HG03469 (cell line): Measurements from ENCODE around the gene ASAP3.

Source experiments
- ATAC-seq: cut with Tn5 transposase; IDR thresholded peaks from one replicate; pipeline ENCODE4 v1.9.1; 2021; ENCODE audit warnings: mild to moderate bottlenecking, moderate library complexity, moderate number of reproducible peaks; ENCODE audit not compliant: unreplicated experiment

ASAP3 gene

GRCh38 chr1:23478896-23479665 is 4.9 kb downstream of the ASAP3 start:
- ATAC-seq: no peak

DNA sequence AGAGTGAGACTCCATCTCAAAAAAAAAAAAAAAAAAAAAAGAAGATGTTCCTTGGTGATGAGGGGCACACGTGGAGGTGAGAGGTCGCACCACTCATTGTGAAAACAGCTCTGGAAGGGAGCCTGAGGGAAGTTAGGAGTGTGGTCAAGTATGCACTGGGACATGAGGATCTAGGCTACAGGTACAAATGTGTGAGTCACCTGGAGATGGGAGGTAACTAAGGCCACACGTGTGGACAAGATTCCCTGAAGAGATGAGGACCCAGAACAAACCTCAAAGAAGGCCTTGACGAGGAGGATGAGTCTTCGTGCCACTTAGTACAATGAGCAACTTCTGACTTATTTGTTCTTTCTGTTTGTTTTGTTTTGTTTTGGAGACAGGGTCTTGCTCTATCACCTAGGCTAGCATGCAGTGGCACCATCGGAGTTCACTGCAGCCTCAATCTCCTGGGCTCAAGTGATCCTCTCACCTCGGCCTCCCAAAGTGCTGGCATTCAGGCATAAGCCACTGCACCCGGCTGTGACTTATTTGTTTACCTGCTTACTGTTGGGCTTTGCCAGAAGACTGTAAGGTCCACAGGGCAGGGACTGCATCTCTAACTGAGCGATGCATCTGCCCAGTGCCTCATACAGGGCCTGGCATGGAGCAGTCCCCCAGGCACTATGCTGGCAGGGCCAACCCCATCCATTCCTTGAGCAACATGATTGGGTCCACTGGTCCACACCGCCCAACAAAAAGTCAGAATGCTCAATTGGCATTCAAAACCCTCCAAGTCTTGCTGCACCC is 6.4 kb downstream of the ASAP3 start:
- no peak for ATAC-seq

GRCh38 chr1:23475641-23476040 is 8.3 kb downstream of the ASAP3 start:
- ATAC-seq: no peak

DNA sequence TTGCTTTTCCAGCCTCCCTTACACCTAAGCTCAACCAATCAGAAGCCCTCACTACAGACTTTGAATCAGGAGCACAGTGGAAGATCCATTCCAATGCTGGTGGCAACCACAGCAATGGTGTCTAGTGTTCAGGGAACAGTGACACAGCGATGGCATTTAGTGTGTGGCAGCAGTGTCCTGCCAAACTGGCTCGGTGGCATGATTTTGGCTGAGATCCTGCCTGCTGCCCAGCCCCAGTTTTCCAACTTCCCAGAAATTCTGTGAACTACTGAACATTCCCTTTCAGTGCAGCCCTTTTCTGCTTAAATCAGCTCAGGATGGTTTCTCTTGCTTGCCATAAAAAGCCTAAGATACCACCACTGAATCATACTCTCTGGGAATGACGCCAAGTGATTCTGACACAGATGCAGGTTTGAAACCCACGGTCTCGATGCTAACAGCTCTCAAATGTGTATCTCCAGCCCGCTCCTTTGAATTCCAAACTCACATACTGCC is 8.8 kb downstream of the ASAP3 start:
- ATAC-seq: no peak

DNA sequence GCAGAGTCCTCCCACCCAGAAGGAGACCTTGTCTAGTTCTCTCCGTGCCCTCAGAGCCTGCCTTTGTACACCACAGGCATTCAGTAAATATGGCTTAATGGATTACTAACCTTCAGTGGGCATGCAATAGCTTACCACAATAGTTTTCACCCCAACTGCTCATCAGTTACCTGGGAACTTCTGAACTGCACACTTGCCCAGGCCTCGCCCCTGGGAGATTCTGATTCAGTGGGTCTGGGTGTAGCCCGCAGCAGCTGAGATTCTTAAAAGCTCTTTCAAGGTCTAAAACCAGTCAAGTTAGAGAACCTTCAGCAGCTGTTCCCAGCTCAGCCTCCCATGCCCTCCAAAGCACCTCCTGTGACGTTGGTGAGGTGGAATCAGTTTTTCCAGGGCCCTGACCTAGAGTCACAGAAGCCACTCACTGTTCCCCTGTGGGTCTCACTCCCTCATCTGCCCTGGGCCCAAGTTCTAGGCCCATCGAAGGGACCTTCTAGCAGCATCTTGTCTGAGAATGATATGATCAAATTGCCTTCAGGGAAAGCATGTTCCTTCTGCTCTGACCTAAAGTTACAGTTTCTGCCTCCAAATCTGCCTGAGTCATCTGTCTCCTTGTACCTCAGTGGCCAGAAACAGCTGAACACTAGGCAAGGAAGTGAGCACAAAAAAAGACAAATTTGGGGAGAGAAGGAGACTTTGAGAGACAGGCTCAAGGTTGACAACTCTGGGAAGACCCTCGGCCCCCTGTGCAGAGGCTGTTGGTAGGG is 10.8 kb downstream of the ASAP3 start:
- no peak for ATAC-seq

DNA sequence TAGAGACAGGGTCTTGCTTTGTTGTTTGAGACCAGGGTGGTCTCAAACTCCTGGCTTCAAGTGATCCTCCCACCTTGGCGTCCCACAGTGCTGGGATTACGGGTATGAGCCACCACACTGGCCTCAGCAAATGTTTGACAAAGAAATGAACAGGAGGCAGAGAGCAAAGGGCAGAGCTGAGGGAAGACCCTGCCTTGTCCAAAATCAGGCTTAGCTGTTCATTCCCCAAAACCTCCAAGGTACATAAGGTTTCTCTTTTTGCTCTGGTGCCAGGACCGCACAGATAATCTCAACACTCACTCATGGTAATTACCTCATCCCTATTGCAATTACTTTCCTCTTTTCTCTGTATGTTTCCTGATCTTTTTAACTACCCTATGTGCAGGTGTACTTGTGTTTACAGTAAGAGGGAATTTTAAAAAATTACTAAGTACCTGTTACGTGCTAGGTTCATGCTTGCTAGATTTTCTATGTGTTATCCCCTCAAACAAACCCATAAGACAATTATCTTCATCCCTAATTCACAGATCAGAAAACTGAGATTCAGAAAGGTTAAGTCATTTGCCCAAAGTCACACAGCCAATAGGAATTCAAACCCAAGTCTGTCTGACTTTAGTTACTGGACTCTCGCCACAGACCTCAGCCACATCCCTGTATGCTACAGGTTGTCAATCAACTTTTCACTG is 11.5 kb downstream of the ASAP3 start:
- no peak for ATAC-seq

DNA sequence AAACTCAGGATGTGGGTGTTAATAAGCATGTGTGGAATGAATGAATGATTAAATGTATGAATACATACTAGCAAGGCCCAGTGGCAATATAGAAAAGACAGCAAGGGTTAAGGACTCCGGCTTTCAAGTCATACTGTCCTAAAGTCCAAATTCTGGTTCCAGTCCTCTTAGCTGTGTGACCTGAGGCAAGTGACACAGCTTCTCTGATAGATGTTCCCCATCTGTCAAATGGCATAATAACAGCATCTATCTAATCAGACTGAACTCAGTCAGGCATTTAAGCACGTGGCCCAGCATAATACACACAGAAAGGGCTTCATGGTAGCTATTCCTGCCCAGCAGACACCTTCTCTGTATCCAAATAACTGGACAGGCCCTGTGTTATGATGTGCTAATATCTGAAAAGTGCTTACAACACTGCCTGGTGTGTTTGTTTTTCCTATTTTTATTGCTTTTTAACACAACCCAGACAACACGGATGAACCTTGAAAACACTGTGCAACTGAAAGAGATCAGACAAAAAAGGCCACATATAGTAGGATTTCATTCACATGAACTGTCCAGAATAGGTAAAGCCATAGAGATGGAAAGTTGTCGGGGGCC is 12.4 kb downstream of the ASAP3 start:
- no peak for ATAC-seq

DNA sequence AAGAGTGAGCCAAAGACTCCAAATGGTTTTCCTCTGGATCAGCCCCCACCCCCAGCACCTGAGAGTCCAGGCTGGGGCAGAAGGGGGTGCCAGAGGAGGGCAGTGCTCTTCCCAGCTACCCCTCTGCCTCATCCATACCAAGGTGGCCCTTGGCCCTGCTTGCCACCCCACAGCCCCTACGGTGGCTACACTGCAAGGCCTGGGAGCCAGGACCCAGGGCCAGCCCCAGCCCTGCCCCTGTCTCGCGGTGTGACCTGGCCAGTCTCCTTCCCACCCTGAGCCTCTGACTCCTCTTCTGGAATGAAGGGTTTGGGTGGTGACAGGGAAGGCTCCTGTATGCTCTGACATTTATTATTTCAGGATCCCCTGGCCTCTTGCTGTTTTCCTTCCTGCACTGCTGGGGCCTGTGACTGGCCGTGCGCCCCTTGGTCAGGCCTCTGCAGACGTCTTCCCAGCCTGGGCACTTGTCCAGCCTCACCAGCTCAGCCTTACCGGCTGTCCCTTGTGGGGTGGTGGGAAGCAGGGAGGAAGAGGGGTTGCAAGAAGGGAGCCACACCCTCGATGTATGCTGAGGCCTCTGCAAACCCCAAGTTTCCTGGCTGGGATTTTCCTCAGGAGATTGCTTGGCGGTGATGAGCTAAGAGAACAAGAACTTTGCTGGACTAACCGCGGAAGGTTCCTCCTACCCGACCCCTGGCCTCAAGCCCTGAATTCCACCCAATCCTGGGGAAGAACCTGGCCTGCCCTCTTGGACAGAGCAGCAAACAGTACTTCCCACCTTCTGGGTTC is 13.5 kb downstream of the ASAP3 start:
- no peak for ATAC-seq

DNA sequence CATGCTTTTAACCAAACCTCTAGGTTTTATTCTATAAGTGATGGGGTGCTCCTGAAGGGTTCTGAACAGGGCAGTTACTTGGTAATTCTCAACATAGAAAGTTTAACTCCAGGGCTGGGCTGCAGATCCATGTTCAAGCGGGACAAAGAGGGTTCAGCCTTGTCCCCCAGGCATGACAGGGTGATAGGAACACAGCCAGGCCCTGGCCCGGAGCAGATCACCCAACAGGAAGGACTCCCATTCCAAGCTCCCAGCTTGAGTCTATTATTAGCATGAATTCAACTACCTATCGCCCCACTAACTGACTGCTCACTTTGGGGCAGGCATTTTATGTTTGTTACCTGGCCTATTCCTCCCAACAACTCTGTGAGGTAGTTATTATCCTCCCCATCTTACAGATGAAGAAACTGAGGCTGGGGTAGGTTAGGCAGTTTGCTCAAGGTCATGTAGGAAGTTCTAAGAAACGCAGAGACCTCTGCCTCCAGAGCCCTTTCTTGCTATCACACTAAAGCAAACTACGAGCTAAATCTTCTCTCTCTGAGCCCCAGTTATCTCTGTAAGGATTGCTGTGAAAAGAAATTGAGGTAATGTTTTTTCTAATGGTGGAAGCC is 14.5 kb downstream of the ASAP3 start:
- ATAC-seq: no peak

DNA sequence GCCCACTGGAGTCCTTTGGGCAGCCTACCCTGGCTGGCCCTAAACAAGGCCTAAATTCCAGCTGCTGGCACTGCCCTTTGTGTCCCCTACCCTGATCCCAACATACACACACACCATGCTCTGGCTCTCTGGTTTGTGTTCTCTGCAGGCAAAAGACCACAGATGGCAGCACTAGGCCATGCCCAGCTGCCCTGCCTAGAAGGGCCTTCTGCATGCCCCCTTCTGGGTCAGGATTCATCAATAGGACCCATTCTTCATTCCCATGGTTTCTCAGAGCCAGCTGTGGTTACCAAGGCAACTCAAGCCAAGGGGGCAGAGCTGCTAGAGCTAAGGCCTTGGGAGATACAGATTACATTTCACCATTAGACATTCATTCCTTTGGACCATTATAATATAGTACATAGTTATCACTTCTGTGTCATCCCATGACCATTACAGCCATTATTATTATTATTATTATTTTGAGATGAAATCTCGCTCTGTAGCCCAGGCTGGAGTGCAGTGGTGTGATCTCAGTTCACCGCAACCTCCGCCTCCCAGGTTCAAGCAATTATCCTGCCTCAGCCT is 17.5 kb downstream of the ASAP3 start:
- no peak for ATAC-seq

- ATAC-seq: no peak
These were observed 20.7 kb downstream of the ASAP3 start for GRCh38 chr1:23463286-23463685.

DNA sequence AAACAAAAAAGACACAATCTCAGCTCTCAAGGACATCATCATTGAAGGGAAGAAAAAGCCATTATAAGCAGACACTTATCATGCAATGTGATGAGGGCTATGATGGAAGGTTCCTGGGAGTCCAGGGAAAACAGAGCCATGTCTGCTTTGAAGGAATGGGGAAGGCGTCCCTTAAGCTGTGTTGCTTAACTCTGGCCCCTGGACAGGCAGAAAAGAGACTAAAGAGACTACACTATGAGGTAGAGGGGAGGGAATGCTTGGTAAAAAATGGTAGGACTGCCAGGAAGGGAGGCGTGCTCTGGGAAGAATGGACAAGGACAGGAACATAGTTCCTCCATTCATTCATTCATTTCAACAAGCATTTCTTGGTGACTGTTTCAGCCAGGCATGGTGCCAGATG is 21.2 kb downstream of the ASAP3 start:
- ATAC-seq: no peak

GRCh38 chr1:23461050-23461449 is 22.9 kb downstream of the ASAP3 start:
- ATAC-seq: no peak

DNA sequence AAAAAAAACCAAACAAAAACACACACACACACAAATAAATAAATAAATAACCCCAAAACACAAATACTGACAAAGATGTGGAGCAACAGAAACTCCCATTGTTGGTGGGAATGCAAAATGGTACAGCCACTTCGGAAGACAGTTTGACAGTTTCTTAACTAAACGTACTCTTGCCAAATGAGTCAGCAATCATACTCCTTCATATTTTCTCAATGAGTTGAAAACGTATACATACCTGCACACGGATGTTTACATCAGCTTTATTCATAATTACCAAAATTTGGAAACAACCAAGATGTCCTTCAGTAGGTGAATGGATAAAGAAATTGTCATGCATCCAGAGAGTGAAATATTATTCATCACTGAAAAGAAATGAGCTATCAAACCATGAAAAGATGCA is 23.5 kb downstream of the ASAP3 start:
- no peak for ATAC-seq

DNA sequence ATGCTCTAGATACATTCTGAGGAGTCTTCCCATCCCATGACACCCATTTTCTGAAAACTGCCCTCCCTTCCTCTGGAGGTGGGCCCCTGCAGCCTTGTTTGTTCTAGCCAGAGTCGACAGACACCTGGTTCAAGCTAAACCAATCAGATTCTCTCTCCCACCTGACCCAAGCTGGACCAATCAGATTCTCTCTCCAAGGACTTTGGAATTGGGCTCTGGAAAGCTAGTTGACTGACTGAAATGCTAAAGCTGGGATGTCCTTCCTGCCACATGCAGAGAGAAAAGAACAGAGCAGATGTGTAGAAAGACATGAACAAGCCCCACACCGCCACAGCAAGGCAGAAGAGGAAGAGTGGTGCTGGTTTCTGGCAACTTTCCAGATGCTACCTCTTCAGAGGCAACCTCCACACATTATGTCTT is 24.6 kb downstream of the ASAP3 start:
- ATAC-seq: no peak

DNA sequence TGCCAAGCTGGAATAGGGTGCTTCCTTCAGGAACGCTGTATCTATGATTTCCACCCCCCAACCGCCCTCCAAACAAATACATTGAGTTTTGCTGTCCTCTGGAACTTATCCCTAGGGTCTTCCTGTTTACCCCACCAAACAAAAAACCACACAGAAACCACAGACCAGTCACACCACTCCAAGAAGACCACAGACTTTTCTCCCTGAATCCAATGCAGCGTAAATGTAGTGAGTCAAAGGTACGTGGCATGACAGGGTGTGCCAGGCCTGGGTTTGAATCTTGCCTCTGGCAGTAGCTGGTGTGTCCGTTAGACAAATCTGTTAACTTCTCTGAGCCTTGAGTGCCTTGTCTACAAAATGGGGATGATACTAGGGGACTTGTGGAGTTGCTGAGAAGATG is 27.8 kb downstream of the ASAP3 start:
- ATAC-seq: no peak

DNA sequence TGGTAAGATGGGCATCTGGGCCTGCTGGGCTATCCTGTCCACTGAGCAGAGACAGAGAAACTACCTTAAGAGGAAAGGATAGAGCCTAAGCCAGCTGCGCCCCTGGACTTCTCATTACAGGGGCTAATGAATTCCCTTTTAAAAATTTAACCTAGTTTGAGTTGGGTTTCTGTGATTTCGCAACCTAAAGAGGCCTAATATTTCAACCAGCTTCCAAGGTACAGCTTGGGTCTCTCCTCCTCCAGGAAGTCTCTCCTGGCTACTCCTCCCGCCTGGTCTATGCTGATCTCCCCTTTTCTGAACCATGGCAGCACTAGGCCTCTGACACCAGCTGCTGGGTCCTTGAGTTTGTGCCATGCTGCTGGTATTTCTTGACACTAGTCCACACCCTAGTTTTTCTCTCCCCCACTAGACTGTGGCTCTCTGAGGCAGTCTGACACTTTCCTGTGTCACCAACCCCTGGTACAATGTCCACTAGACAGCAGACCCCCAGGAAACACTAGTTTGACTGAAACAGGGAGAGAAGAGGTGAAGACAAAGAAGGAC is 30.5 kb downstream of the ASAP3 start:
- no peak for ATAC-seq

GRCh38 chr1:23452011-23452411 is 32.0 kb downstream of the ASAP3 start:
- ATAC-seq: no peak

GRCh38 chr1:23451441-23451840 is 32.5 kb downstream of the ASAP3 start:
- no peak for ATAC-seq
